C4-2B (cell line): Measurements from ENCODE around the gene RPS6KA5.

ENCODE experiments used
- CTCF ChIP-seq: fragments of 450-650 bp; conservative IDR thresholded peaks from 2 replicates; pipeline ENCODE4 v1.5.1; 2017; ENCODE audit warnings: mild to moderate bottlenecking
- ZFX ChIP-seq: fragments of 450-650 bp; IDR thresholded peaks from 2 replicates; pipeline ENCODE4 v1.6.1; 2017

- TF ChIP-seq CTCF: no peak
- TF ChIP-seq ZFX: peak; percentile 41; the same call in 1 of the 2 replicates
These were observed 240.6 kb downstream of the RPS6KA5 start for GRCh38 chr14:90819734-90820393.
